RWPE2 (cell line): ENCODE data around the gene CRY2.

Experiments used
- ATAC-seq: fragments of 200-7000 bp; cut with Tn5 transposase; 3 replicates; pipeline ENCODE4 v1.9.1; 2021; ENCODE audit warnings: low read depth
- DNase-seq: peaks from one replicate; pipeline ENCODE4 v3.0.0-alpha.2; 2020; ENCODE audit warnings: low spot score
- H3K27ac ChIP-seq: fragments of 450-650 bp; 2 replicates; pipeline ENCODE4 v1.5.1; 2017; ENCODE audit warnings: mild to moderate bottlenecking; ENCODE audit not compliant: poor library complexity, severe bottlenecking
- H3K27me3 ChIP-seq: fragments of 250-450 bp; sonication (Bioruptor Pico); 2 replicates; pipeline ENCODE4 v1.5.1; 2021; ENCODE audit warnings: mild to moderate bottlenecking, moderate library complexity; ENCODE audit not compliant: insufficient read depth, poor library complexity, severe bottlenecking
- H3K36me3 ChIP-seq: fragments of 250-450 bp; sonication (Bioruptor Pico); 2 replicates; pipeline ENCODE4 v1.5.1; 2020; ENCODE audit warnings: low read depth, mild to moderate bottlenecking, moderate library complexity
- H3K4me1 ChIP-seq: fragments of 250-450 bp; sonication (Bioruptor Pico); 2 replicates; pipeline ENCODE4 v1.5.1; 2021; ENCODE audit warnings: mild to moderate bottlenecking, moderate library complexity; ENCODE audit not compliant: insufficient read depth, poor library complexity, severe bottlenecking
- H3K4me3 ChIP-seq: fragments of 250-450 bp; sonication (Bioruptor Pico); 2 replicates; pipeline ENCODE4 v1.5.1; 2021; ENCODE audit warnings: mild to moderate bottlenecking, moderate library complexity; ENCODE audit not compliant: severe bottlenecking
- H3K9me3 ChIP-seq: fragments of 250-450 bp; sonication (Bioruptor Pico); 2 replicates; pipeline ENCODE4 v1.5.1; 2021; ENCODE audit warnings: mild to moderate bottlenecking, moderate library complexity; ENCODE audit not compliant: severe bottlenecking
- CTCF ChIP-seq: fragments of 450-650 bp; IDR thresholded peaks from one replicate; pipeline ENCODE4 v1.5.1; 2017; ENCODE audit warnings: mild to moderate bottlenecking, moderate library complexity; ENCODE audit not compliant: poor library complexity, severe bottlenecking

The CRY2 gene

GRCh38 chr11:45921561-45922424, 74.5 kb downstream of the CRY2 start:
- no peaks in the 10 kb centered on the region for H3K9me3 ChIP-seq
- H3K4me3 ChIP-seq: peak overlapping the region; percentile 72
- no peaks in the 10 kb centered on the region for H3K27me3 ChIP-seq
- peak overlapping the region; percentile 39 for H3K27ac ChIP-seq
- no peak for TF ChIP-seq CTCF
- peaks cover 18% of the 10 kb centered on the region for H3K36me3 ChIP-seq
- peak; percentile 68 for DNase-seq
- H3K4me1 ChIP-seq: peaks cover 3% of the 10 kb centered on the region
- no peak; the same call in 2 of the 3 replicates for ATAC-seq

GRCh38 chr11:45922425-45923082, 75.3 kb downstream of the CRY2 start, which contains the start of gene LARGE2:
LARGE2 (plus strand) TSS chr11:45922656; CDS start chr11:45922883, 227 bp downstream.
- Histone ChIP-seq H3K9me3 (no peaks in the 10 kb centered on the region), H3K4me1 (no peaks in the 10 kb centered on the region), H3K36me3 (peaks cover 25% of the 10 kb centered on the region), H3K27me3 (no peaks in the 10 kb centered on the region), H3K27ac (peak within 1 kb of the TSS; percentile 39), H3K4me3 (peak within 1 kb of the TSS; percentile 72)
- peak; percentile 54 for ATAC-seq
- no peak for TF ChIP-seq CTCF
- peak; percentile 75 for DNase-seq

GRCh38 chr11:45924036-45924915, 77.0 kb downstream of the CRY2 start:
- Histone ChIP-seq H3K4me1 (peaks cover 14% of the 10 kb centered on the region), H3K9me3 (no peaks in the 10 kb centered on the region), H3K27me3 (no peaks in the 10 kb centered on the region), H3K36me3 (peaks cover 33% of the 10 kb centered on the region), H3K4me3 (no peak overlapping the region), H3K27ac (peak overlapping the region; percentile 39)
- peak; percentile 45 for DNase-seq
- TF ChIP-seq CTCF: no peak
- no peak for ATAC-seq

- no peak for TF ChIP-seq CTCF
- no peaks in the 10 kb centered on the region for H3K9me3 ChIP-seq
- H3K27ac ChIP-seq: peak overlapping the region; percentile 39
- peaks cover 20% of the 10 kb centered on the region for H3K4me1 ChIP-seq
- ATAC-seq (no peak), DNase-seq (no peak)
- H3K27me3 ChIP-seq: no peaks in the 10 kb centered on the region
- no peak overlapping the region for H3K4me3 ChIP-seq
- H3K36me3 ChIP-seq: peaks cover 33% of the 10 kb centered on the region
Observed at GRCh38 chr11:45924927-45925326, 77.7 kb downstream of the CRY2 start.
